BLaER1 (cell line): ENCODE data around the gene C4orf50.

ENCODE experiments used
- H3K27ac ChIP-seq: shearing (Covaris generic); formaldehyde crosslinking; 2 replicates; pipeline ENCODE4 v1.8.1; 2022
- H3K27me3 ChIP-seq: shearing (Covaris generic); formaldehyde crosslinking; 2 replicates; pipeline ENCODE4 v1.8.1; 2022
- H3K36me3 ChIP-seq: shearing (Covaris generic); formaldehyde crosslinking; 2 replicates; pipeline ENCODE4 v1.8.1; 2022
- H3K4me1 ChIP-seq: shearing (Covaris generic); formaldehyde crosslinking; 2 replicates; pipeline ENCODE4 v1.8.1; 2022
- H3K4me2 ChIP-seq: shearing (Covaris generic); formaldehyde crosslinking; 2 replicates; pipeline ENCODE4 v1.8.1; 2022
- H3K4me3 ChIP-seq: shearing (Covaris generic); formaldehyde crosslinking; 2 replicates; pipeline ENCODE4 v1.8.1; 2022
- H3K9ac ChIP-seq: shearing (Covaris generic); formaldehyde crosslinking; 2 replicates; pipeline ENCODE4 v1.8.1; 2022
- H3K9me3 ChIP-seq: shearing (Covaris generic); formaldehyde crosslinking; 2 replicates; pipeline ENCODE4 v1.8.1; 2022
- H4K20me1 ChIP-seq: shearing (Covaris generic); formaldehyde crosslinking; 2 replicates; pipeline ENCODE4 v1.8.1; 2022
- Cebpa-rat ChIP-seq: shearing (Covaris generic); IDR thresholded peaks from 2 replicates; pipeline ENCODE4 v1.8.1; 2022

C4orf50 gene

DNA sequence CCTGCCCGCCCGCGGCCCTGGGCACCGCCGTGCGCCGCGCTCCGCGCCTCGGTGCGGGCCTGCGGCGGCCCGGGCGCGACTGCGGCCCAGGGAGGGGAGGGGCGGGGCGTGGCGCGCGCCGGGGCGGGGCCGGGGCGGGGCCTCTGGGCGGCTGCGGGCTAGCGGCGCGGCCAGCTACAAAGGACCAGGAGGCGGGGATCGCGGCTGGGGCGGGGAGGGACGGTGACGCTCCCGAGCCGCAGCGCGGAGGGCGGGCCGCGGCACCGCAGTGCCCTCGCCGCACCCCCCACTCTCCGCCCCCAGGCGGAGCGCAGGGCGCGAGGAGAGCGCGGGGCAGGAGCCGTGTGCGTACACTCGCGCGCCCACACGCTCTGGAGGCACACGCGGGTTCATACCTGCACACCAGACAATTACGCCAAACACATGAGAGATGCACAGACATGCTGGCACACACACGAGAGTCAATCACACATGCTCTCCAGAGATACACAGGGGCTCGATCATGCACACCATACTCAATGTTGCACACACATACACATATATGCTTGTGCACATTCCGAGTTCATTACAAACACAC lies 125.1 kb downstream of the C4orf50 start, which contains the start of gene CRMP1:
TSS of gene CRMP1 (minus strand) at position 83 of the 577 bp plus-strand sequence. CDS start 117 bp downstream, outside the sequence.
- Histone ChIP-seq H3K4me3 (peak within 1 kb of the TSS; percentile 51), H3K36me3 (no peaks in the 10 kb centered on the region), H3K4me2 (peak within 1 kb of the TSS; percentile 99), H3K27me3 (peaks cover 23% of the 10 kb centered on the region), H3K4me1 (peaks cover 86% of the 10 kb centered on the region), H3K9ac (0 out of 2 replicates have a peak within 1 kb of the TSS, but pooled peaks have one; percentile 12), H4K20me1 (peaks cover 26% of the 10 kb centered on the region), H3K27ac (no peak within 1 kb of the TSS; the same call in 1 of the 2 replicates), H3K9me3 (peaks cover 9% of the 10 kb centered on the region; the same call in 1 of the 2 replicates)
- no peak for TF ChIP-seq Cebpa-rat

DNA sequence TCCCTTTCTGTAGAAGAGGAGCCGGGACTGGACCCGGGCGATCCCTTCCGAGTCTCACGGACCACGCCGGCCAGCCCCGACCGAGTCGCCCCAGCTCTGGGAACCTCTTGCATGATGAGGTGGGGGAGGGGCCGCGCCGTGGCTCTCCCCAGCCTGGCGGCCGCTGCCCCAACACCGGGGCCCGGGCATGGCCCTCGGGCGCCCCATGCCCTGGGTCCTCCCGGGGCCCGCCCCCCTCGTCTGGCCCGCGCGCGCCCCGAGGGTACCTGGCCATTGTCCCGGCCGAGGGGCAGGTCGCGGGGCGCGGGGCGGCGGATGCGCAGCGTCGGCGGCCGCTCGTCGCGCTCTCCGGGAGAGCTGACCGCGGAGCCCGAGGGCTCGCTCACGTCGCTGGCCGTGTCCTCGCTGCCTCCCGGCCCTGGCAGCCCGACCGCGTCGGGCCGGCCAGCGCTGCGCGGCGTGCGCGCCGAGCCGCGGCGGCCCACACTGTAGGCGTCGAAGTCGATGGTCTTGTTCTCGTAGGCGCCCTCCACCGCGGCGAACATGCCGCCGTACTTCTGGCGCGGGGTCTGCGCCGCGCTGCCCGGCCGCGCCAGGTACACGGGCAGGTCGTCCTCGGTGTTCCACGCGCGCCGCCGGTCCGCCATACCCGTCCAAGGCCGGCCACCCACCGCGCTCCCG lies 125.8 kb downstream of the C4orf50 start:
- Histone ChIP-seq H3K36me3 (no peaks in the 10 kb centered on the region), H3K4me1 (peaks cover 80% of the 10 kb centered on the region), H3K4me2 (peak overlapping the region; percentile 99), H3K27me3 (peaks cover 23% of the 10 kb centered on the region), H3K4me3 (peak overlapping the region; percentile 48; the same call in 1 of the 2 replicates), H3K9ac (no peak overlapping the region), H4K20me1 (peaks cover 27% of the 10 kb centered on the region), H3K27ac (no peak overlapping the region), H3K9me3 (peaks cover 5% of the 10 kb centered on the region; the same call in 1 of the 2 replicates)
- no peak for TF ChIP-seq Cebpa-rat

DNA sequence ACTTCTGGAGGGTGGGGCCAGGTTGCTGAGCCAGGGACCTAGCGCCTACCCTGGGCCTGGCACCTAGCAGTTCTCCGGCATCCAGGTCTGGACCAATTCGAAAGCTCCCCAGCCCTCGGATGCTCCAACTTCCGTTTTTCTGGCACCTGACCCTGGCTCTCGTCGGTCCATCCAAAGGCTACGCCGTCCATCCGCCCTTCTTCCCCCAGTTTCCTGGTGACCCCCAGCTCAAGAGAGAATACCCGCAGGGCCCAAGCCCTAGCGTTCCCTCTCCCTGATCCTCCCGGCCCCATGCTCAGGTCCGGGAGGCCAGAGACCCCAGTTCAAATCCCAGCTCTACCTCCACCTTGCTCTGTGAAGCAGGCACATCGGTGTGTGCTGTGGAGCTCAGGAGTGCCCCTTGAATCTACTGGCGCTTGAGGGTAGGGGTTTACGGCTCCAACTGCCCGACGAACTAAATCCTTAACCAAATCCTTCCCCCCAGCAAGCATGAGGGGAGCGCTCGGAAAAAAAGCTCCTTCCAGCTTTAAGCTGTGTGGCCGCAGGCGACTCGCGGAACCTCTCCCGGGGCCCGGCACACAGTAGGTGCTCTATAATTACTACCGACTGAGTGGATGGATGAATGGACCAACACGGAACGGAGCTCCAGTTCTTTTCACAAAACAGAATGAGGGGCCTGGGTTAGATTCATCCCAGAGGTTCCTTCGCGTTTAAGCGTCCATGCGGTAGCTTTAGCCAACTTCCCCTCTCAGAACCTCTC lies 126.5 kb downstream of the C4orf50 start:
- peaks cover 34% of the 10 kb centered on the region for H4K20me1 ChIP-seq
- TF ChIP-seq Cebpa-rat = no peak
- no peak overlapping the region for H3K27ac ChIP-seq
- H3K4me3 ChIP-seq = peak overlapping the region; percentile 48; the same call in 1 of the 2 replicates
- peaks cover 23% of the 10 kb centered on the region for H3K27me3 ChIP-seq
- peaks cover 81% of the 10 kb centered on the region for H3K4me1 ChIP-seq
- no peaks in the 10 kb centered on the region for H3K9me3 ChIP-seq
- H3K4me2 ChIP-seq = peak overlapping the region; percentile 99
- no peaks in the 10 kb centered on the region for H3K36me3 ChIP-seq
- no peak overlapping the region for H3K9ac ChIP-seq

DNA sequence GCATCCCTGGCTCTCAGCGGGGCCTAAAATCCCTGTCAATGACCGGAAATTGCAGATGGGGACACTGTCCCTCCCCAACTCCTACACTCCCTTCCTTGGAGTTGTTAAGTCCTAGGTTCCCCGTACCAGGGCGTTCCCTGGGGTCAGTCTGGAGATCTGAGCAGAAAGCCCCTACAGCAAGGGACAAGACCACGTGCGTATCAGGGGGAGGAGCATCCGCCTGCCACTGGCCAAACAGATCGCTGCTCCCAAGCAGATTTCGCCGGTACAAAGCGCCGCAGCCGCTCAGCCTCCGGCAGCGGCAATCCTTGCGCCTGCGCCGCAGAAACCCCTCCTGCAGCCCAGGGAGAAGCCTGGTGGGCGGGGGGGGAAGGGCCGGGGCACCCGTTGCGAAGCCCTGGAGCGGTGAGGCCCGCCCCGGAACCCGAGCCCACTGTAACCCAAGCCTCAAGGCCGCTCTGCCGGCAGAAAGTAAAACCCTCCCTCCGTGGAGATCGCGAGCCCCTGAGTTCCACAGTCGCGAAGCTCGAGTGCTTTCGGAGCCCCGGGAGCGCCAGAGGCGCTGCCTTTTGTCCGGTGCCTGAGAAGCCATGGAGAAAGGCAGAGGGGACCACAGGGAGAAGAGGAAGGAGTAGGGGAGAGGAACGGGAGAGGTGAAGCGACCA lies 128.0 kb downstream of the C4orf50 start:
- Histone ChIP-seq H4K20me1 (peaks cover 50% of the 10 kb centered on the region), H3K36me3 (no peaks in the 10 kb centered on the region), H3K4me3 (peak overlapping the region; percentile 96), H3K4me1 (peaks cover 81% of the 10 kb centered on the region), H3K27me3 (peaks cover 23% of the 10 kb centered on the region), H3K27ac (peak overlapping the region; percentile 83), H3K9me3 (no peaks in the 10 kb centered on the region), H3K9ac (peak overlapping the region; percentile 93), H3K4me2 (peak overlapping the region; percentile 99)
- no peak for TF ChIP-seq Cebpa-rat

DNA sequence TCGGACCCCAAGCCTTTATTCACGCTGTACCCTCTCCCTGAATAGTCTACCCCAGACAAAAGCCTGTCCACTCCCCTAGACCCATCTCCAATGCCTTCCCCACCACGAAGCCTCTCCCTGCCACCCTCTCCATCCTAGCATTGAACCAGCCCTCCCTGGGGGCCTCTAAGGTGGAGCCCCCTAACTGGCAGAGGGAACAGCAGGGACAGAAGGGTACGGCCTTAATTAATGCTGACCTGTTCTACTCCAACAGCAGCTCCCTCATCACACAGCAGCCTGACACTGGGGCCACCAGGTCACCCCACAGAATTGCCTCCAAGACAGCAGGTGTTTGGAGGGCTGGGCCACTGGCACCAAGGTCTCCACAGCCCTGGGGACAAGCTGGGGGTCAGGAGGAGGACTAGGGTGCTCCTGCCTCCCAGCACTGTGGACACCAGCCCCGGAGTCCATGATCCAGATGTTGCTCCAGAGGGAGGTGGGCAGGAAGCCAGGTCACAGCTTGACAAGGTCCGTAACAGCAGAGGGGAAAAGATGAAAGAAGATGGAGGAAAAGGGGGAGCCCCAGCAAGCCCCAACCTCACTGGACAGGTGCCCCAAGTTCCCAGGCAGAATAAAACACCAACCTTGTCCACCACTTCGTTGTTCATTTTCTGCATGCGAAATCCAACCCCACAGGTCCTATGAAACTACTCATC lies 129.1 kb downstream of the C4orf50 start:
- Histone ChIP-seq H4K20me1 (peaks cover 57% of the 10 kb centered on the region), H3K27me3 (peaks cover 23% of the 10 kb centered on the region), H3K36me3 (no peaks in the 10 kb centered on the region), H3K27ac (peak overlapping the region; percentile 83), H3K9ac (peak overlapping the region; percentile 93), H3K4me3 (peak overlapping the region; percentile 96), H3K4me2 (peak overlapping the region; percentile 99), H3K9me3 (no peaks in the 10 kb centered on the region), H3K4me1 (peaks cover 81% of the 10 kb centered on the region)
- no peak for TF ChIP-seq Cebpa-rat

DNA sequence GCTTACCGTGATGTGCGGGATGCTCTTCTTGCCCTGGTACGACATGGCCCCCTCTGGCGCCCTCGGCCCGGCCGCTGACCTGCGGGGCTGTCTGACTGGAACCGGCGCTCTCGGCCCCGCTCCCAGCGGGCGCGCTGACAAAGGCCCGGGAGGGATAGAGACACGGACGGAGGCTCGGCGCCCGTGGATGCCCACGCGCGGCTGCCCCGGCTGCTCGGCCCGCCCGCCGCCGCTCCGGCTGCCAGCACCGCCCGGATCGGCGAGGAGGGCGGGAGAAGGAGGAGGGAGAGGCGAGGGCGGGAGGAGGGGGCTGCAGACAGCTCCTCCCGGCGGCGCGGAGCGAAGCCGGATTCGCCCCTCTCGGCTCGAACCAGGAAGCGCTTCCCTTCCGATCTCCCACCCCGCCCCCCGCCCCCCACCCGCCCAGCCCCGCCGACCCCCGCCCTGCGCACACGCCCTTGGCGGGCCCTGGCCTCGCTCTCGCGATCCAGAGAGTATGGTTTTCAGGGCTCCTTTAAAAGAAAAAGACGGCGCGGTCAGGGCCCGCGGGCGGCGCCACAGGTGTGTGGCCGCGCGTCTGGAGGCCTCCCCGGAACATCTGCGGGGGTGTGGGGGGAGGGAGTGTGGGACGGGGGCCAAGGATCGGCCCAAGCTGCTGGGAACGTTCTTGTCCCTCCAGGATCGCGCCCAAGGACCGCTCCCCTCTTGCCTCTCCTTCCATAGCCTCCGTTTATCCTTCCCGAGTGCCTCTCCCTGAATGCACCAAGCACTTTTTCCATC lies 129.8 kb downstream of the C4orf50 start:
- Histone ChIP-seq H4K20me1 (peaks cover 57% of the 10 kb centered on the region), H3K9me3 (no peaks in the 10 kb centered on the region), H3K4me1 (peaks cover 81% of the 10 kb centered on the region), H3K4me3 (peak overlapping the region; percentile 96), H3K9ac (peak overlapping the region; percentile 93), H3K27ac (peak overlapping the region; percentile 95), H3K4me2 (peak overlapping the region; percentile 99), H3K27me3 (peaks cover 20% of the 10 kb centered on the region), H3K36me3 (peaks cover 6% of the 10 kb centered on the region; the same call in 1 of the 2 replicates)
- TF ChIP-seq Cebpa-rat = no peak

GRCh38 chr4:5887361-5888221 lies 130.6 kb downstream of the C4orf50 start:
- Histone ChIP-seq H3K9ac (peak overlapping the region; percentile 93), H3K4me3 (peak overlapping the region; percentile 96), H3K27me3 (peaks cover 14% of the 10 kb centered on the region), H3K27ac (peak overlapping the region; percentile 95), H4K20me1 (peaks cover 65% of the 10 kb centered on the region), H3K4me2 (peak overlapping the region; percentile 94), H3K36me3 (peaks cover 12% of the 10 kb centered on the region; the same call in 1 of the 2 replicates), H3K4me1 (peaks cover 83% of the 10 kb centered on the region), H3K9me3 (no peaks in the 10 kb centered on the region)
- TF ChIP-seq Cebpa-rat = no peak

- Histone ChIP-seq H3K9ac (peak overlapping the region; percentile 93), H3K4me3 (peak overlapping the region; percentile 96), H3K4me2 (peak overlapping the region; percentile 94), H3K36me3 (peaks cover 18% of the 10 kb centered on the region), H4K20me1 (peaks cover 65% of the 10 kb centered on the region), H3K27ac (peak overlapping the region; percentile 95), H3K27me3 (peaks cover 8% of the 10 kb centered on the region), H3K9me3 (no peaks in the 10 kb centered on the region), H3K4me1 (peaks cover 82% of the 10 kb centered on the region)
- no peak for TF ChIP-seq Cebpa-rat
Observed at GRCh38 chr4:5887011-5887360, 131.2 kb downstream of the C4orf50 start.
